Anterior cingulate cortex (tissue), 58 donors: ENCODE data around the gene LPP.

Source experiments
- DNase-seq, 58 donors: peaks; one replicate each; lab custom pipeline; 2025; lab: John Stamatoyannopoulos, UW

The LPP gene

DNA sequence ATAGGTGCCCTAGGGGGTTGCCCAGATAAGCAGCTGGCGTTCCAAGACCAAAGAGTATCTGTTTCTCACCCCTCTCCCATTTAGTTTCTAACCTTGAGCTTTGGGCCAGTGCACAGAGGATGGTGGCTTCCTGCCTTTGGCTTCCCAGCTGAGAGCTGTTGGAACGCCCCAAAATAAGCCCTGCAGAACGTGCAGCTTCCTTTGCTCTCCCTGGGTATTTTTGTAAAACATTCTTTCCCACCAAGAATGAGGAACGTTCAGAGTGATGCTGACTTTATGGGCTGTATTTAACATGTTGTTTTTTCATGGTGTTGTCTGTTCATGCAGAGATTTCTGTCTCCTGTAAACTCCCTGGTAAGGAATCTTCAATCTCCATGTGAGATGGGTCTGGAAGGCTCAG lies 63.8 kb downstream of the LPP start:
- no peak for DNase-seq

DNA sequence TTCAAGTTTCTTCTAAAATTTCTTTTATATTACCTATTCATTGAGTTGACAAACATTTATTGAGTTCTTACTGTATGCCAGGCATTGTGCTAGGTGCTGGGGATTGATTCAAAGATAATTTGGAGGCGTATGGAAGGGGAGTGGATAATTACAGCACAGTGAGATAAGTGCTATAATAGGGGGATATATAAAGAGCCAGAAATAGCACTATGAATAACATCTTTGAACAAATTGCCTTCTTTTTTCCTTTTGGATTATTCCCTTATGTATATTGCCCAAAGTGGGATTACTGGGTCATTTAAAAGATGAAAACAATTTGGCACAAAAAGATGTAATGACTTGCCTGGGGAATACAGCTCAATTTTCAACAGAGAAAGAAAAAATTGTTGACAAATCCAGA lies 64.6 kb downstream of the LPP start:
- DNase-seq: no peak

DNA sequence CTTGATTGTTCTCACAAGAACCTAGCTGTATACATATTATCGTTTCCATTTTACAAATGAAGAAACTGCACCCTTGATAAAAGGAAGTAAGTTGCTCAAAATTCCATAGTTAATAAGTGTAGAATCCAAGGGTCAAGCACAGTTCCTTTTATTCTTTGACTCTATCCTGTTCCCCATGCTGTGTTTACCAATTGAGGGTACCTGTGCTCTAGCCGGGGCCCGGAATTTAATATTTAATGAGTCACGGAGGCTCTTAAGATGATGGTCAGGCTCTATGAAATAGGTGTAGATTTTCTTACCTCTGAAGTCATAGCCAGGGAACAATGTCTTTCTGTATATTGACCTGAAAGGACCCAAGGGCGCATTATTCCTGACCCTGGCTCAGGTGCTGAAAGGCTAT lies 65.2 kb downstream of the LPP start:
- DNase-seq: no peak

DNA sequence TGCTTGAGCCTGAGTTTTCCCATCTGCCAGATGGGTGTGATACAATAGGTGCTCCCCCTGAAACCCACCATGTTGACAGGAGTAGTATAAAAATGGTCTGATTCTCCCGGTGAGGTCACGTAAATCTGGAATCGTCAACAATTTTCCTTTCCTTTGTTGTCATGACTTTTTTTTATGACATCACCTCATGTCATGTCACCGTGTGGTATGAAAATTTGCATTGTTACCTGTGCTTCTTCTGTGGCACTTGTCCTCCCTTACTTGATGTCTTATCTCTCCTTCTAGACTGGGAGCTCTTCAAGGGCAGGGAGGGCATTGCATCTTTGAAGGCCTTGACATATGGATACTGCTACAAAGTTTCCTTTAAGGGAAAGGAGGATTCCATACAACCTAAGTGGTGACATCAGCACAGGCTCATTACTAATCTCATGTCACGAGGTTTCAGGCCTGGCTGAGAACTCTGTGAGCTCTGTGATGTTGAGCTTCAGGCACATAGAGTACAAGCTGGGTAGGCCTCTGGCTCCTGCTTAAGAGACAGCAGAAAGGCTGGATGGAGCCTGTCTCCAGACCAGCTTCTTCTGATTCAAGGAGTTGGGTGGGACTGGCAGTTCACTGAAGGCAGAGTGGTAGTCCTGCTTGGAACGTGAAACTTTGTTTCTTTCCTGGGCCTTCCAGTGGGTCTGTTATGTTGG lies 66.3 kb downstream of the LPP start:
- no peak for DNase-seq

DNA sequence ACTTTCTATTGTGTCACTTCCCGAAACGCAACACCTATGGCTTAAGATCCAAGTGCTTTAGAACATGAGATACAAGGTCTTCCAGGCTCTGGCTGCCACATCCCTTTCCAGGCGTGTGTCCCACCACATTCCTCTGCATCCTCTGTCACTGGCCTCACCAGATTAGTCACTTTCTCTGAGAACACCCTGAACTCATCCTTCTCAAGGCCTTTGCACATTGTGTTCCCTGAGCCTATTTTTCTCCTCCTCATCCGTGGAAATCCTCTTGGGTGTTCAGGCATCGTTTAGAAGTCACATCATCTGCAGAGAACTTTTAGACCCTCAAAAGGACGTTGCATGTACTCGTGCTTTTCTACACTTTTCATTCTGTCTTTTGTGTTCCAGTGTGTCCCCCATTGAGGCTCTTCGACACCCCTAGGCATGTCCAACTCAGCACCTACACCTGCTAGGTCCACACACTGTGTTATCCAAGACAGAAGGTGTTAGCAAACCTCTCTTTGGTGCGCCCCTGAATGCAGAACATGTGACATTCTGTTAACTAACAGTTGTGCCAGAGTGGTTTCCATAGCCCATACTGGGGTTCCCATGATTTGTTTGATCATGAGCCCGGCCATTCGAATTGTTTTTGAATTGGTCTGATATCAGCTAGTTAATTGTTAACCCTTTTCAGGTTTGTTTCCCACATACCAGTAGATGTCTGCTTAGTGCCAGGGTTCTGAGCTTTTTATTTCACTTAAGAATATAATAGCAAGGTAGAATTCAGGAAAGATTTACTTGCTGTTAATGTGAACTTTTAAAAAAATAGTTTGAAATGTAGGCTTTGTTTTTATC lies 67.2 kb downstream of the LPP start:
- DNase-seq: no peak

DNA sequence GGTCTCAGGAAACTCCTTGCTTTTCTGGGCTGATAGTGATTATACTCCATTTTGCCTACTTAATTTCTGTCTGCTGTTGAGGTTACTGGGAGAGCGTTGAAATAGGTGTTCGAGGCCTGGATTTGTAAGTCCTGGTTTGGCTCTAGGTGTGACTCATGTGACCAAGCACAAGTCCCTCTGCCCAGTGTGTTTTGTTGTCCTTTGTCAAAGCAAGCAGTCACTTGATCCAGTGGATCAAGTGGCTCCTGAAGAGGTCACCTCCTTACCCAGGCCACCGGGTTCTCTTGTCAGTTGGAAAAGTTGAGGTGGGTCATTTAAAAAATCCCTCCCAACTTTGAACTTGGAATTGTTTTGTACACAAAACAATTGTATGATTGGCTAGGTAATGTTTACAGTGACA lies 70.0 kb downstream of the LPP start:
- DNase-seq: no peak

DNA sequence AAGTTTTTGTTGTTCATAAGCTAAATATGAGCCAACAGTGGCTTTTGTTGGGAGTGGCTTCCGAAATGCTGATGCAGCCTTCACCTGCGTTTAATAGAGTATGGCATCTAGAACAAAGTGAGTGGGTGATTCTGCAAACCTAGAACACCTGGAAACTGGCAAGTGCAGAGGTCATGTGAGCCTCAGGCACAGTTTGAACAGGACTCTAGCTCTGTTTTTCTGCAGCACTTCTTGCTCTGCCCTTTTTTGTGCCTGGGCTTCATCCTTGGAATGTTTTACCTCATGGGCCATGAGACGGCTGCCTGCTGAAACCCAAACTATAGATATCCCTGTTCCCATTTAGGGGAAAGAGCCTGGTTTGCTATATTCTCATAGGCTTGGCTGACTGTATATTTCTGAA lies 73.5 kb downstream of the LPP start:
- DNase-seq: no peak

DNA sequence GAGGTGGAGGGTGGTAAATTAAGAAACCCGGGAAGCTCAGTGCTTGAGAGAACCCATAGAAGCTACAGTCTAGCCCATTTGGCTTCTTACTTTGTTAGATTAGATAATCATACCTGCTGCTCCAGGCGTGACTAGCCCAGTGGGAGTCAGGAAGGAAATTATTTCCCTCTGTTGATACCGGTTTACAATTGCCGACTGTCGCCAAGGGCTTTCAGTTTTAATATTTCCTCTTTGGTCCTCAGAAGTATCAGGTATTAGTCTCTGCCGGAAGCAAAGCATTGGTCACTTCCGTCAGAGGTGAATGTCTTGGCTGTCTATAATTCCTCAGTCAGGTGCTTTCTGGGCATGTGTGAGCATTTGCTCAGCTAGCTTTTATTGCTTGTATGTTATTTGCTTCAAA lies 75.2 kb downstream of the LPP start:
- DNase-seq: no peak

DNA sequence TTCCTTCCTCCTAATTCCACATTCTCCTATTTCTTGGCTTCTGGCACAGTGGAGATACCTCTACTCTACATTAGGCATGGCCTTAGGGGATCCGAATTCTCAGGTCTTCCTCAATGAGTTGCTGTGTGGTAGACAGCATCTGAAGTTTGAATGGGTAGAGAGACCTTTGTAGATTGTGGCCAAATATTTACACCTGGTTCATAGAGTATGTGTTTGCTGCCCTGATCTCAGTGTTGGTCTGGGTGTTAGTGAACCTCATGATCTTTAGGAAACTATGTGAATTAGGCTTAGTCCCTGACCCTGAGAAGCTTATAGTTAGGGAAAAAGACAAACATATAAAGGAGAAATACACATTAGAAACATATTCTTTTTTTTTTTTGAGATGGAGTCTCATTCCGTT lies 75.8 kb downstream of the LPP start:
- no peak for DNase-seq

DNA sequence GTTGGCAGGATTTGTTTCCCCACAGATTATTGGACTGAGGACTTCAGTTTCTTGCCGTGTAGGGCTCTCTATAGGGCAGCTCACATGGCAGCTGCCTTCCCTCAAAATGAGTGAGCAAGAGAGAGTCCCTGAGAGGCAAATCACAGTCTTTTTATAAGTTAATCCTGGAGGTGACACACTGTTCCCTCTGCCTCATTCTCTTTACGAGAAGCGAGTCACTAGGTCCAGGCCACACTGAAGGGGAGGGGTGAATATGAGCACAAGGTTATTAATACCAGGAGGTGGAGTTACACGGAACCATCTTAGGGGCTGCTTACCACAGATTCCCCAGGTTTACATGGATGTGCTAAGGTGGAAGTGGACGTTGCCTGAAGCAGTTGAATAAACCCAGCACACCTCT lies 77.0 kb downstream of the LPP start:
- DNase-seq: no peak

DNA sequence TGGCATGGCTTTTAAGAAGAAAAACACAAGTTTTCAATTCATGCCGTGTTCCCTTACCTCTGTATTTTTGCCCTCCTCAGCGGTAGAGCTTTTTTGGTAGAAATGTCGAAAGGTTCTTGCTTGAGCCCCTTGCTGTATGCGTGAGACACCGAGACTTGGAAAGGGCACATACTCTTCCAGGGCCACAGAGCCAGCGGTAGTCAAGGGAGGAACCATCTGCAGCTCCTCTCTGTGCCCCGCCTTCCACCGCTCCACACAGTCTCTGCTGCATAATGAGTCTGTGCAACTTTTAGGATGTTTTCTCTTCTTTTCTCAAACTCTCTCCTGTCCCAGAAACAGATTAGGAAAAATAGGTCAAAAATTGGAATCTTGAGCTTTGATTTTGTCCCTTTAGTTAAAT lies 77.5 kb downstream of the LPP start:
- DNase-seq: no peak

DNA sequence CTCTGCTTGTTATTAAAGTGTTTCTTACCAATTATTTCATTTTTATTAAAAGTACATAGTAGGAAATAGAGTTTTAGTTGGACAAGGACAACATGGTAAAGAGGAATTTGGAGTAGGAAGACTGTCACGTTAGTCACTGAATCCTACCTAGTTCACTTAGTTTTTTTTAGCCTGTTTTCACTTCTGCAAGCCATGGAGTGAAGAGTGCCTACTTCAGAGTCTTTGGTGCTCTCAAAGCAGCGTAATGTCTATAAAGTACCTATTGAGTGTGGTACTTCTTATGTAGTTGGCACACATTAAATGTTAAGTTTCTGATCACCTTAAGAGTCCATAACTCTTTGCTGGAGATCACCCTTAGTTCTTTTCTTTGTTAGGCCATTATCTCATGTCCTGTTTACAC lies 78.7 kb downstream of the LPP start:
- no peak for DNase-seq

DNA sequence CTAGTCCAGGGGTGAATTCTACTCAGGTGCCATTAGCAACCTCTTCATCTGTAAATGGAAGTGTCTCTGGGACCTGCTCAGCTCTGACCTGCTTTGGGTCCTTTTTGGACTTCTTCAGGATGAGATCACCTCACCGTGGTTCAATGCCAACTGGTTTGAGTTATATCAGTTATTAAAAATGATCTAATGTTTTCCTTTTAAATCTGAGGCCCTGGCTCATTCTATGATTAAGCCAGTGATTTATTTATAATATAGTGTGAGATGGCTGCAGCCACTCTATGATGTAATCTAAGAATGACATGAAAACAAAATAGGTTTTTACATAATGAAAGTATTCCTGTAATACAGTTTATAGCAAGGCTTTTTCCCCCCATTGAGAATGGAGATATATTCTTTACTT lies 79.4 kb downstream of the LPP start:
- no peak for DNase-seq

DNA sequence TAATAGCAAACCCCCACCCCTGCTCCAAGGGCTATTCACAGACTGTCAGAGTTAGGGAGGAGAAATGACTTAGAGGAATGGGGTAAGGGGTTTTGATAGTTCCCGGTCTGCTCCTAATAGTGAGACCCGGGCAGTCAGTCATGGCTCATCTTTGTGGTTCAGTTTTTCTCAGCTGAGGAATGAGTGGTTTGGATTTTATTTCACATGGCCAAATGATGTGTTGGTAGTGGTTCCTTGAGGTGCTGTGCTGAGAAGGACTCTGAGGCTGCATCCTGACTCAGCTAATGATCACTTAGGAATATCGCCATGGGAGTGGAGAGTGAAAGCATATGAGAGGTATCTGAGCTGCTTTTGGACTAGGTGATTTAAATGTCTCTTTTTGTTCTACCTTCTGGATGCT lies 80.2 kb downstream of the LPP start:
- no peak for DNase-seq

DNA sequence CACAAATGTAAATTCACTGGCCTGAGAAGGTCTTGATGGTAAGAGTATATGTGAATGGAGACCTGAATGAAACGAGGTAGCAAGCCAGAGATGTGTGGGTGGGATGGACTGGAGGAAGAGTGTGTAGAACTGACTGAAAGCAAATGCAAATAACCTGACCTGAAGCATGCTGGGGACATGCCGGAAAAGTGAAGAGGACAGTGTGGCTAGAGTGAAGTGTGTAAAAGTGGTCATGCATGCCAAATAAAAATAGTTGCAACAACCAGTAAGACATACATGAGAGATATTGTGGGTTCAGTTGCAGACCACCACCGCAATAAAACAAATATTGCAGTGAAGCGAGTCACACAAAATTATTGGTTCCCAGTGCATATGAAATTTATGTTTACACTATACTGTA lies 82.3 kb downstream of the LPP start:
- DNase-seq: no peak

DNA sequence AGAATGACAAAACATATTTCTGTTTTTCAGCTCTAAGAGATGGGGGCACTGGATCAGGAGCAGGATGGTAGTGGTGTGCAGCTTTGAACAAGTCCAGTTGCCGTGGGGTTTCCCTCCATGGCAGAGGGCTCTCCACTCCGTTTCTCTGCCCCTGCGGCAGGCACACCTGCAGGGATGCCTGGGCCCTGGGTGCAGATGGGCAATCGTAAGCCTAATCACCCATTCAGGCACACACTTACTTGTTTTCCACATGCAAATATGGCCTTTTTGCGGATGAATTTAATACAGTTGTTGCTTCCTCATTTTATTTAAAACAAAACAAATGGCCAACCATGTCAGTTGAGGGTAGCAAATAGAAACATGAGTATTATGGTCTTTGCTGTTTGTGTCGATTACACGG lies 85.1 kb downstream of the LPP start:
- DNase-seq: no peak

DNA sequence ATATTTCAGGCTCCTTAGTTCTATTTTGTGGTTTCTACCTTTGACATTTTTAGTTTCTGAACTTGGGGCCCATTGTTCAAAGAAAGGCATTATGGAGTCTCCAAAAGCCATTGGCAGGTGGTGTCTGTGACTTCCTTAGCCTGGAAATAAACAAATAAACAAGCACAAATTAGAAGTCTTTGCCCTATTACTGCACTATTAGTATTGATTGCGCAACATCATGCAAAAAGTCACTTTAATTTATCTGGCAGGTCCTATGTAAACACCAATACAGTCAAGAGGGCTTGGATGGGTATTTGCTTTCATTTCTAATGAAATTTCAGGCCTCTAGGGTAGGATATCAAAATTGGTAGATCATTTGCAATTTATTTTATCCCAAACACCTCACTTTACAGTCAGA lies 85.6 kb downstream of the LPP start:
- DNase-seq: no peak

DNA sequence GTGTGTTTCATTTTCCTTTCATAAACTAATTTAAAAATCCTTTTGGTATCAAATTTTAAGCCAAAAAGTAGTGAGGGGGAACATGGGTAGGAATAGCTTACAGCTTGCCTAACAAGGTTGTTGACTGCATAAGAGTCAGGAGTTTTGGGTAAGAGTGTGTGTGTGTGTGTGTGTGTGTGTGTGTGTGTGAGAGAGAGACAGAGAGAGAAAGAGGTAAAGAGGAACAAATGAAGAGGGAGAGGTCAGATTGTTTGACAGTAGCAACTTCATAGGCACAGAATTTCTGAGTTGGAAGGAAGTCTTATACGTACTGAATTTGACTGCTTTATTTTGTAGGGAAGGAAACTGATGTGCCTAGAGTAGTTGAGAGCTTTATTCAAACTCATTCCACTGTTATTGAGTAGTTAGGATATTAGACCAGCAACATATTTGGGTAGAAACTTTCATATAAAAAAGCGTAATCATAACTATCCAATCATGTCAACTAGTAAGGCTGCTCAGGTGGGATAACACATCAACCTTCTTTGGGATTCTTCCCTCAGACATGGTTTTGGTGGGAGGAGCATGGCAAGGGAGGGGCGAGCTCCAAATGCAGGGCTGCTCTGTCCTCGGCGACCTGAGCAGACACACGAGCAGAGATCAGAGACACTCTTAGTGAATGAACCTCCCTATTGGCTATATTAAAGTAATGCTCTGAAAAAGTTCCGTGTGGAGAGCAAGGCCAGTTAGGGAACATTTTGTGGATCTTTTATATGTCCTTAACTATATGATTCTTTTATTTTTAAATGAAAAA lies 86.4 kb downstream of the LPP start:
- DNase-seq: no peak

DNA sequence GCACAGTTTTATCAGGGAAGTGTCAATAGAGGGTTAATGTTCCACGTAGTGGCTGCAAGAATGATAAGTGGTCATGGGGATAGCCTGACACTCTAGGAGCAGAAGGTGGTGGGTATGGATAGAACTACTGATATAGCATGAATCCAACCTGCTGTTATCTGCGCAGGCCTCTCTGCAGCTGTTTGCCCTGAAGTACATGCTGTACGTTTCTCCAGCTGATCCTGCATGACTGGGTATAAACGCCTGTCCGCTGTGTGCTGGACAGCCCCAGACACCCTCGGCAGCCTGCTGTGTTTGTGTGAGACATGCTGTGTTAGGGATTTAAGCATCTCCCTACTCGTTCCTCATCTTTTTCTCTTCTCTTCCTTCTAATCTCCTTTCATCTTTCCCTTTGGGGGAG lies 87.1 kb downstream of the LPP start:
- peak in 21 of 58 donors; percentile 0 to 30 (median 12) for DNase-seq

DNA sequence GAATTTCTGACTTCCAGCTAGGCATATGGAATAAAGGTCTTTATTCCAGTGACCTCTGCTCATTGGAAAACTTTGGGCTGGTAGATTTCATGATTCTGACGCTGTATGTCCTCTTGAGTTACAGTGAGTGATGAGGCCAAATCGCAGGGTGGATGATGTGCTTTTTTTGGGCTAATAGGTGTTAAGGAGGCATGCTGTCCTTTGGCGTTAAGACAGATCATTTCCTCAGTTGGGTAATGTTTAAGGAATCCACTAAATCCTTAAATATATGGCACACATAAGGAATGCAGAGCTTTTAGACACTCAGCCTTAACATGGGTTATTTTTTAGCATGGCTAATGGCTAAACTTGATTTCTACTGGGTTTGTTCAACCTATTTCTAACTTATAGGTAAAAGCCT lies 87.9 kb downstream of the LPP start:
- no peak for DNase-seq

DNA sequence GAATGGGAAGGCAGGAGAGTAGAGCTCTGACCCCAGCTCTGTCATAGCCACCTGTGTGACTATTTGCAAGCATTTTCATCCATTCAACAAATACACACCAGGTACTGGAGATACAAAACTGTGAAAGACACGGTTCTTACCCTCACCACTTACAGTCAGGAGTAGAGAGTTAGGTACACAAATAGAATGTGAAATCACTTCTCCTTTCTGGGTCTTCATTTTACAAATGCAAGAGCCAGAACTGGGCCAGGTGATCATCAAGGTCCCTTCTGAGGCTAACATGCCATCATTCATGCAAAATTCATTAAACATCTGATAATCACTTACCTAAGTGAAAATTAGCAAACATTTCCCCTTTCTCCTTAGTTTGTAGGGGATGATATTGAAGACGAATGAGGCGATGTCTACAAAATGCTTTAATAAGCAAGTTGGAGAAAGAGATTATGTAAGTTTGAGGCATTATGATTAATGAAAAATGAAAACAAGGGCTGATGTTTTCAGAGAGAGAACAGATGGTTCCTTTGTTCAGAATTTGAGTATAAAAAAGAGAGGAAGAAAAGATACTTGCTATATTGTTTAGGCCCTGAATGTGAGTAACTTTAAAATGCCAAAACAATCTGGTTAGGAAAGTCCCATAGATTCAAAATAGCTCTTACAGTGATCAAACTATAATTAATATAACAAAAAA lies 88.6 kb downstream of the LPP start:
- DNase-seq: no peak
